ENCODE measurements around the gene ELAVL4.

GRCh38 chr1:50097791-50098190, 10.9 kb upstream of the ELAVL4 start:
- TF ChIP-seq POLR2A (IDR thresholded peaks at IDR 0.05) (no peak), POLR2AphosphoS5 (IDR thresholded peaks at IDR 0.05) (no peak), CTCF (IDR thresholded peaks at IDR 0.05) (no peak)

Measured in upper lobe of left lung (tissue), 4 donors.